Middle frontal gyrus (tissue), 1 donor: ENCODE data around the gene CAMK2D.
"Not testable (repeated sequence)": the region's sequence is repeated elsewhere in the genome, so short reads cannot be mapped to it uniquely, and the experiment has no call there.

ENCODE experiments used
- DNase-seq: peaks from one replicate; pipeline ENCODE4 v3.0.0-alpha.2; 2015; ENCODE audit warnings: low spot score; ENCODE audit errors: extremely low spot score

The CAMK2D gene

DNA sequence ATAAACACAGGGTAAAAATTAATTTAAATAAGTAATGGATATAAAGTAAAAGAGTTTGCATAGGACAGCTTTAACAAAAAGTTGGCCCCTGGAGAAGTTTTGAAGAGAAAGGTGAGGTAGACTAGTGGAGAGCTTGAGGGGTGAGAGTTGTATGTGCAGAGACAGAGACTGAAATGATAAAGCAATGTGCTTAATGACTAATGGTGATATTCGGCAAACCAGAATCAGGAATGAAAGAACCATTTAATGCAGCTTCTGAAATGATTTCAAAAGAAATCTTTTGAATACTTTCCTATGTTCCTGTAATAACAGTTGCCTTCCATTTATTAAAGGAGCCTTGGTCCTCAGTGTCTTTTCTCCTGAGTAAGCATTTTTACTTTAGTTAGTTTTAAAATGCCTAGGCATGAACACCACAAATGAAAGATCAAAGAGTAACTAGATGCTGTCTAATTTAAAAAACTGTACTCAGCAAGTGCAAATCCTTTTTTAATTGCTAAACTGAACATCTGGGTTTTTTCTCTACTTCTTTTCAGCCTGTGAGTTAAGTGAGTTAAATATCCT lies 28.5 kb downstream of the CAMK2D start:
- DNase-seq, result no peak

DNA sequence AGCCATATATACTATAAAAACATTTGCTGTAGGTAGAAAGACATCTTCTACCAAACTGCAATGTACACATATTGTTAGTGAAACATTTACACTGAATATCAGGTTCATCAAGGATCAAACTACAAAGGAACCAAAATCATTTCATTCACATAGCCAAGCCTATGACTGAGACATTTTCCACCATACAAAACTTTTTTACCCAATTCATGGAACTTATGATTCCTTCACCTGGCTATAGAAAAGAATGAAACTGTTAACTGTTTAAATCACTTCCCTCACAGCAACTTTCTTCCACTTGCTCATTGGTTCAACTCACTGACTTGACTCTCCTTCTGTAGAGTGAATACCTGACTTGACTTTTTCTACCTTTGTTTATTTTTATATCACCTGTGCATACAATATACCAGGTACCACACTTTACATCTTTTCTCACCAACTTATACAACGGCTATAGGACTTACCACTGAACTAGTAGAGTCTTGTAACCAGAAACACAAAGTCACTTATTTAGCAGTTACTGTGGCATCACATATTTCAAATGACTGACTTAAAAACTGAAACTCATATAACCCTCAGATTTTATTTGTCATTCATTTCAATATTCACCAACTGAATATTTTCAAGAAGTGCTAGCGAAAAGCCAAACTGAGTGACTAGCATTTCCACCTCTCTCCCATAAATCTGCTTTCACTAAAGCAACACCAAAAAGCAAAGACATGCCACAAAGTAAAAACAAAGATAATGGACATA lies 30.9 kb downstream of the CAMK2D start:
- no peak for DNase-seq

DNA sequence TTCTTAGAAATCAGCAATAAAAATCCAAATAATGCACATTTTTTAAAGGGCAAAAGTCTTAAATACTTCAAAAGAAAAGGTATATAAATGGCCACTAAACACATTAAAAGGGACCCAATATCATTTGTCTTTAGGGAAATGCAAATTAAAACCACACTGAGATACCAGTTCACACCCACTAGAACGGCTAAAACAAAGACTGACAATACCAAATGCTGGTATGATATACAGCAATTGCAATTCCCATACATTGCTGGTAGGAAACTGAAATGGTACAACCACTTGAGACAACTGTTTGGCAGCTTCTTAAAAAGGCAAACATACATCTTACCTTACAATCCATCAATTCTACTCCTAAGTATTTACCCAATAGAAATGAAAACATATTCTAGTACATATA lies 33.7 kb downstream of the CAMK2D start:
- DNase-seq, result no peak

DNA sequence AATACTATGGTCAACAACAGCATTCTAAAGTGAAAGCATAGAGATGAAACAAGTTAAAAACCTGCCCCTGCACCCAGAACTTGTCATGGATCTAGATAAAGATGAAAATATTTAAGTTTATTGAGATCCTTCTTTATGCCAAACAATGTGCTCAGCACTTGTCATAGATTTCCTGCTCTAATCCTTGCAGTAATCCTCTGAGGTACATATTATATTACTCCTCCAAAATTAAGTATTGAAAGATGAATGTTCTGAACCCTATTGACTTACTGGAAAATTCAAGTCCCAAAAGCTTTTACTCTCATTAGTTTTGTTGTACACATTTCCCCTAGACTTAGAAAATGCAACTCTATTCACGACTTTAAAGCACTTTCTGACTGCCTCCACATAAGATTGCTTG lies 35.6 kb downstream of the CAMK2D start:
- no peak for DNase-seq

DNA sequence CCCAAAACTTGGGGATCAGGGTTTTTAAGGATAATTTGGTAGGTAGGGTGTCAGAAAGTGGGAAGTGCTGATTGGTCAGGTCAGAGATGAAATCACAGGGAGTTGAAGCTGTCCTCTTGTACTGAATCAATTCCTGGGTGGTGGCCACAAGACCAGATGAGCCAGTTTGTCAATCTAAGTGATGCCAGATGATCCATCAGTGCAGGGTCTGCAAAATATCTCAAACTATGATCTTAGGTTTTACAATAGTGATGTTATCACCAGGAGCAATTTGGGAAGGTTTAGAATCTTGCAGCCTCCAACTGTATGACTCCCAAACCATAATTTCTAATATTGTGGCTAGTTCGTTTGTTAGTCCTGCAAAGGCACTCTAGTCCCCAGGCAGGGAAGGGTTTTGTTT lies 43.3 kb downstream of the CAMK2D start:
- DNase-seq, result no peak

DNA sequence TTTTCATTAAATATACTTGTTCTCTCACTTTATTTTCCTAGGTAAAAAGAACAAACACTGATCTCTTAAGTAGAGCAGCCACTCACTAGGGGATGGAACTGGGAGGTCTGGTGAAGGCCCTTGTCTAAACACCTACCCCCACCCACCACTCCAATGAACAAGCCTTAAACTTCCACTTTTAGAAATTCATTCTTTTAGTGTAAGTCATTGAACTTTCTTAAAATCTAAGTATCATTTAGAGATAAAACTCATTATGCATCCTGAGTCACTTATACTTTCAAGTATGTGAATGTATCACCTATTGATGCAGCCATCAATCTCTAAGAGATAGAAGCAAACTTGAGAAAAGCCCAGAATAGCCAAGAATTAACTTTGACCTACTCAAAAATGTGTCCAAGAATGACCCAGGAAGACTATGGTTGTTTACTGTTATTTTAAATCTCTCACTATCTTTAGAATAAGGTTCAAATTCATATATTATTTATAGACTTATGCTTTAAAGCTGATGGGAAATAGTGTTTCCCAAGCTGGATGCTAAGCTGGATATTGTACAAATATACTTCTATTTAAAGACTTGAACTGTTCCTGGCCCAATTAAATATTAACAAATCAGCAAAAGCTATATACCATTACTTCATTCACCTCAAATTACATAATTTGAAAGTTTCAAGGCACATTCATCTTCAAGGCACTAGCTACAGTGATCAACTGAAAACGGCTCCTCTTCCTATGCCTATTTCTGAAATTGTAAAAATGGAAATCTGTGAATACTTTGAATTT lies 49.5 kb downstream of the CAMK2D start:
- no peak for DNase-seq

DNA sequence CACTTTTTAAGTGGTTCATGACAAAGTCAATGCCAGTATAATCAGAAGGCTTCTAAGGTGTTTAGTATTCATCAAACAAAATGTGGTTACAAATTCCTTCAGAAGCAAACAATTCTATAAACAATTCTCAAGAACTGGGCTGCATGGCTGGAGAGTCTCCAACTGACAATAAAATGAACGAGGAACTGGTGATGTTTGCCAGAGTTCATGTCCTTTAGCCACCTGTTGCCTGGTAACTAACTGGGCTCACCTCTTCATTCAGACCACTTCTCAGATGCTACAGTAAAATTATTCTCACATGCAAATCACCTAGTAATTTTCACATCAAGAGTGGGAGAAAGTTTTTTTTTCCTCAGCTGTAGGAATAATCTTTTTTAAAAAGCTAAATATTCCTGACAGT lies 53.3 kb downstream of the CAMK2D start:
- DNase-seq, result no peak

DNA sequence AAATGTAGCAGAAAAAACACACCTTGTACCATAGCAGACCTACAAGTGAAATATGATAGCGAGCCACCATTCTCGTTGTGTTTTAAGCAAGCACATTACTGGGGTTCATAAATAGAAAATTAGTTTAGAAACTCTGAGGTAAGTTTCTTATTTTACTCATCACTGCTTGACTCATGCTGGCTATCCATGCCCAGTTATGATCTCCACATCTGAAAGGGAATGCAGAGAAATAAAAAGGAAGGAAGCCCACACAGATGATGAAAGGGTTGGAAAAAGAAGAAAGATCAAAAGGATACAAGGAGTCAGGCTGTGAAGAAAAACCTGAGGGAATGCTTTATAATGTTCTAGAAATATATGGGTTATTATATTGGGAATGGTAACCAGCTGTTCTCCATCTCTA lies 54.5 kb downstream of the CAMK2D start:
- DNase-seq, result no peak

DNA sequence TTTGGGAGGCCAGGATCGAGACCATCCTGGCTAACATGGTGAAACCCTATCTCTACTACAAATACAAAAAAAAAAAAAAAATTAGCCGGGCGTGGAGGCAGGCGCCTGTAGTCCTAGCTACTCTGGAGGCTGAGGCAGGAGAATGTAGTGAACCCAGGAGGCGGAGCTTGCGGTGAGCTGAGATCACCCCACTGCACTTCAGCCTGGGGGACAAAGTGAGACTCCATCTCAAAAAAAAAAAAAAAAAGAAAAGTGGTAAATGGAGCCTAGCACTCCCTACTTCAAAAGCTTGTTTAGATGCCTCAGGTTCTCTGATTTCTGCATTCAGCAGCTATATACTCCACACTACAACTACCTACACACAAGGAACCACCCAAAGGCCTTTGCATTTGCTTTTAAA lies 56.4 kb downstream of the CAMK2D start:
- DNase-seq, result not testable (repeated sequence)

DNA sequence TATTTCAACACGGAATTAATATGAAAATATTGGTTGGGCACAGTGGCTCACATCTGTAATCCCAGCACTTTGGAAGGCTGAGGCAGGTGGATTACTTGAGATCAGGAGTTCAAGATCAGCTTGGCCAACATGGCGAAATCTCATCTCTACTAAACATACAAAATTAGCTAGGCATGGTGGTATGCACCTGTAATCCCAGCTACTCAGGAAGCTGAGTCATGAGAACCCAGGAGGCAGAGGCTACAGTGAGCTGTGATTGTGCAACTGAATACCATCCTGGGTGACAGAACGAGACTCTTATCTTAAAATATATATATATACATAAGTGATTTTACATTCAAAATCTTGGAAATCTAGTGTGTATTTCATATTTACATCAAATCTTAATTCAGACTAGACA lies 58.9 kb downstream of the CAMK2D start:
- not testable (repeated sequence) for DNase-seq

DNA sequence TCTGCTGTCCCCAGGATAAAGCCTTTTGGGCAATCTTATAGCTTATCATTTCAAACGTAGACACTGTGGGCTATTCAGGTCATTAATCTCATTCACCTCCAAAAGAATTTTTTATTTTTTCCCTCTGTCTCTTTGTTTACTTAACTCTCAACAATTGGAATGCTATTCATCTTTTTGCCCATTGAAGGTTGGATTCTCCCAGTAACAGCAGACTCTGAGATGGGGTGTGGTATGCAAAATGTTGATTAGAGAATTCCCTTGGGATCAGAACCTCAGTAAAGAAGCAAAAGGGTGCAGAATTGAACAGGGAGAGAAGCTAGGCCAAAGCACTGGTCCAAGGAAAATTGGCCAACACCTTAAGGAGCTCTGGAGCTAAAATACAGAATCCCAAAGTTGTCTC lies 60.4 kb downstream of the CAMK2D start:
- DNase-seq, result no peak

DNA sequence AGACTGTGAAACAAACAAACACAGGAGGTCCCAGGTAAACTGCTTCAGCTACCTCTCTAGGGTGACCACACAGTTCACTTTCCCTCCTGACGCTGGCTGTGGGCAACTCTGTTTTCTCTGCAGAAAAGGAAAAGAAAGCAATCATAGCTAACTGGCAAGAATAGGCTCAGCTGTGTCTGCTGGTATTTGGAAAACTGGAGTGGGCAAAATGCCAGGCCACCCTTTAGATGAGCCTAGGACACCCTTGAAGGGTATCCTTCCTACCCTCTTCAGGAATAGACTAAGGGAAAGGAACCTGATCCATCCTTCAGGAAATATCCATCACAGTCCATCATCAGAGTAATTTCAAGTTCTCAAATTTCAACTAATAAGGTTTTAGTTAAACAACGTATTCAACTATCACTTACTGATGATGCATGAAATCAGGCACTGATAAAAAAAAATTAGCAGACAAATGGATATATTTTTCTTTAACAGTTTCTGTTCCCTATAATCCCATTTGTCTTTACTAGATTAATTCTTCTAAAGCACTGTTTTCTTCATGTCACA lies 60.9 kb downstream of the CAMK2D start:
- DNase-seq, result no peak

DNA sequence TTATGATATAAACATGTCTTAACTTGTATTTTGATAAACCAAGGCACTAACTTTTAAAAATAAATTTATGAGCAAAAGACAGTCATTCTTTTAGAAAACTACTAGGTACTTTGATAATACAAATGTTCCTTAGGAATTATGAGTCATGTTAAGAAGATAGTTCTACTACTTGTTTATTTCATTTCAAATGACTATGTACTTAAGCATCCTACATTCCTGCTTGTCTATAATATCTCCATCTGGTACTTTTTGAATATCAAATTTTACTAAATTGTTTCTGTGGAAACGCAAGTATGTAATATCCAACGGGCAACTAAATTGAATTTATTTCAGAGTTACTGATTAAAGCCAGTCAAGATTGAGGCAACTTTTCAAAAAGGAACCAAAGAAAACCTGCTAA lies 61.8 kb downstream of the CAMK2D start:
- DNase-seq, result no peak

DNA sequence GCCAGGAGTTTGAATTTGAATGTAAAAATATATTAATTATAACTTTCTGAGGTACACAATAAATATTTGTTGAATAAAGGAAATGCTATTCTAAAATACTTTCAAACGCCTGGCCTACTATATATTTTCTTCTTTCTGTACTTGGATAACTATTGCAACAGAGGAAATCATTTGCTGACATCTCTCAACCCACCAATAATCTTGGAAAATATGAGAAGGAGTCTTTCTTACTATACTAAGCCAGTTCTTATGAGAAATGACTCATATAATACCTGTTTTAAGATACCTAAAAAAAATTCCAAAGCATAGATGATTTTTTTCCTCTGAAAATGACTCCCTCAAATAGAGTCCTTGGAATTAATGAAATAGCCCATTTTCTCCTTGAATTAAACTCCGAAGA lies 64.1 kb downstream of the CAMK2D start:
- DNase-seq, result no peak

DNA sequence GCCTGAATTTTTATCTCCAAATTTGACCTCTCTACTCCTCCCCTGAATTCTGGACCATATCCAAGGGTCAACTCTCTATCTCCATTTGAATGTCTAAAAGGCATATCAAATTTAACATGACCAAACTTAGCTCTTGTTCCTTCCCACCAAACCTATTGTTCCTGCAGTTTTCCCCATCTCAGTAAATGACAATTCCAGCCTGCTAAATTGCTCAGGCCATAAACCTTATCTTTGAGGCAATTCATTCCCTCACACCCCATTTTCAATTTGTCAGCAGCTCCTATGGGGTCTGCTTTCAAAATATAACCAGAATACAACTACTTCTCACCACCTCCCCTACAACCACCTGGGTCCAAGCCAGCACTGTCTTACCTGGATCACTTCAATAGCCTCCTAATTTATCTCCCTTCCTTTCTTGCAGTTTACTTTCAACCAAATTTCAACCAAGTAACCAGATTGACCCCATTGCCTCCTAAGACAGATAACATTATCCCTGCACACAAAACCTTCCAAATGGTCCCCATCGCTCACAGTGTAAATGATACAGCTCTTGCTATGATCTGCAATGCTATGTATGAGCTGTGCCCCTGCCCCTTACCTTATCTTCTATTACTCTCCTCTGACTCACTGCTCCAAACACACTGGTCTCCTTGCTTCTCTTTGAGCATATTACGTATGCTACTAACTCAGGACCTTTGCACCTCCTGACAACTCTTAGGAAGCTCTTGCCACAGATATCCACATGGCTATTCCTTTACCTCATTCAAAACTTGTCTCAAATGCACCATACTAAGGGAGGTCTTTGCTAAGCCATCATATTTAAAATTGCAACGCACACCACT lies 66.0 kb downstream of the CAMK2D start:
- DNase-seq, result no peak

DNA sequence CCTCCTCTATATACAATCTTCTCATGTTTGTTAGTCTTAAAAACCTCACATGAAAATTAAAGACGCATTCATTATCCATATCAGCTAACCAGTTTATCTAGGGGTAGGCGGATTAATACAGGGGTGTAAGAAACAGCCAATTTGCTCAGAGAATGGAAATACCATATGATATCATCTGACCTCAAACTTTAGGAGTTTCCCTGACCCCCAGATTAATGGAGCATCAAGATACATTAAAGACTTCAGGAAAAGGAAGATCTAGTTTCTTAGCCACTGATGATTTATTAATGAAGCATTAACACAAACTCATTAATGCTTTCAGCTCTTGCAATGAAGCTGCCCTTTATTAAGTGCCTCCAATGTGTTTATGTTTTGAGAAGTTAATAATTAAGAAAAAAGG lies 67.5 kb downstream of the CAMK2D start:
- no peak for DNase-seq

DNA sequence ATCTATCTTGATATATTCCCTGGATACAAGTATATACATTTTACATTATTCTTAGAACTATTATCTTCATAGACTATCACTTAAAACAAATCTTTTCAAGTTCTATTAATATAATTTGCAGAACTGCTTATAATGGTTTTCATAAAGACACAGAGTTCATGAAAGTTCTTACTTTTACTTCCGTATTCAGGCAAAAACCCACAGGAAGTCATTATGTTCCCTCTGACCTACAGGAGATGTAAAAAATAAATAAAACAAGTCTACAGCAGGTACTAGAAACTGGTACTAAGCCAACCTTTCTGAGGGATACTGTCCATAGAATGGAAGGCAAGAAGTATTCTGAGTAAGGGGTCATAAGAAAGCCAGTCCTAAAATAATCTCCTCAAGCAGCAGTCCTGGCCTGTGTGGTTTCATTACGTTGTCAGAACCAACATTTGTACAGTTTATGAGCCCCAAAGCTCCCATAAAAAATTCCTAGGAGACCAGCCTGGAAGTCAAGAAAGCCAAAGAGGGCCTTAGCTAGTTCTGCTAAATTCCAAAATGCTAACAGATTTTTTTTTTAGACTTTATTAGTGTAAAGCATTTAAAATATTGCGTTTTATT lies 68.6 kb downstream of the CAMK2D start:
- DNase-seq, result no peak

DNA sequence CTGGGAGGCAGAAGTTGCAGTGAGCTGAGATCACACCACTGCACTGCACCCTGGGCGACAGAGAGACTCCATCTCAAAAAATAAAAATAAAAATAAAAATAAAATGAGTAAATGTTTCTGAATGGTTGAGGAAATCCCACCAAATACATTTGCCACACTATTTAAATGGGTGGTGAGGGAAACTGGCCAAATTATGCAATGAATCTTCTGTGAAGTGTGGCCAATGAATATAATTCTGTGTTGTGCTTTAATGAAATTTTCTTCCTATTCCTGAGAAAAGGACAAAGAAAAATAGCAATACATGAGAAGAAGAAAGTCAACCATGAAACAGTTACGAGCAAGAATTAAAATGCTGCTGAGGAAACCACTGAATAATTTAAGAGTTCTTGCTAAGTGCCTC lies 69.9 kb downstream of the CAMK2D start:
- DNase-seq, result no peak

DNA sequence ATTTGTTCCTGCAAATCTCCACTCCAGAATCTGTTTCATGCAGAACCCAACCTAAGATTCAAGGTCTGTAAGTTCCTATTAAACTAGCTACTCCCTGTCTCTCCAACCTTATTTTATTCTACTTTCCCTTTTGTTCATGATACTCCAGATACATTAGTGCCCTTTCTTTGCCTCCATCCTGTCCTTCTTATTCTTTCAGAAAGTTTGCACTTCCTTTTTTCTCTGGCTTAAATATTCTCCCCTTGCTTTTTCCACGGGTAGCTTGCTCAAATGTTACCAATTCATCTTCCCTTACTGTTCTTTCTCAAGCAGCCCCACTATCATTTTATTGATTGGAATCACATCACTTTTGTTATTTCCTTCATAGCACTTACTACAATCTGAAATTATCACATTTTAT lies 72.1 kb downstream of the CAMK2D start:
- no peak for DNase-seq

DNA sequence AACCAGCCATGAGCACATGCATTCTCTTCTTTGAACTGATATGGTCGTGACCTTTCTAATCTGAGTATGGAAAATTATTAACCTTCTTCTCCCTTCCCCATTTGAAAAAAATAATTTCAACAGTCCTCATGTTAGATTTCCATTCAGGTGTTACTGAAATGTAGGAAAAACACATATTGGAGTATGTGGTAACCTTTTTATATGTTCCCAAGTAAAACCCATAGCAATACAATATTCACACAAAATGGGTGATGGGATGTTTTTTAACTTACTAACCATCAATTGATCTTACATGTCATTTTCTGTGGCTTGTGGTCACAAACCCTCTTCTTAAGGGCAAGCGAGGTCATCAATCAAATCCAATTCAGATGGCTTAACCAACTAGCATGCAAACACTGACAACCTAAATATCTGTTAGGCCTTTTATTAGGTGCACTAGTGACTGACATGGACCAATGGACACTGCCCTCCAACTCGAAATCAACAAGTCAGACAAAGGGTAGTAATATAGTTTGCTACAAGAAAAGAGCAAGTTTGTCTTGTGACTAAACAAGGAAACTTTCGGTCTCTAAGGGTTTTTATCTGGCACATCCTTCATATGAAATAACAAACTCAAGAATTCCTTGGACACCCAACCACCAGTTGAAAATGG lies 74.3 kb downstream of the CAMK2D start:
- no peak for DNase-seq

DNA sequence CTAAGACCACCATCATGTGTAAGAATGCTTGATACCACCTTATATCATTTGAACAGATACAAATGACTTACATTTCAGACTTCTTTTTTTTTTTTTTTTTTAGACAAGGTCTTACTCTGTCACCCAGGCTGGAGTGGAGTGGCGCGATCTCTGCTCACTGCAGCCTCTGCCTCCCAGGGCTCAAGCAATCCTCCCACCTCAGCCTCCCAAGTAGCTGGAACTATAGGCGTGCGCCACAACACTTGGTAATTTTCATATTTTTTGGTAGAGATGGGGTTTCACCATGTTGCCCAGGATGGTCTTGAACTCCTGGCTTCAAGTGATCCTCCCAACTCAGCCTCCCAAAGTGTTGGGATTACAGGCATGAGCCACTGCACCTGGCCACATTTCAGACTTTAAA lies 76.4 kb downstream of the CAMK2D start:
- DNase-seq, result not testable (repeated sequence)
